Measurements from ENCODE around the gene SNORC. TPM values are rescaled to one million over a fixed set of nuclear protein-coding genes. Genes with fewer than 3 reads are reported as not detected.

SNORC gene
- total and polyA plus RNA-seq, 2 of the 4 experiments (the other 2 are of a cell fraction): under 0.01 to 0.67 TPM

Small RNAs within 50 kb of the gene (microRNA-seq; reads per million reads assigned to microRNA genes)
- not detected for gene RF00019 (ENCODE audit: insufficient read depth, insufficient read length)

Small RNAs within 50 kb of the gene (small RNA-seq; reads per million reads assigned to genes)
- gene RF00019: 0 reads per million in 5 experiments

Other genes with a start within 250 kb of the SNORC start
- gene EFHD1, start 236.7 kb upstream of the SNORC start, total RNA-seq (2012; rRNA removed): not detected in 2 replicates
- 0.27 and 0.36 TPM in 2 replicates for gene EFHD1, start 236.7 kb upstream of the SNORC start, polyA plus RNA-seq (2012; rRNA removed)
- gene GIGYF2, start 172.9 kb upstream of the SNORC start, total RNA-seq (2012; rRNA removed): 52.5 and 66.0 TPM in 2 replicates
- gene GIGYF2, start 172.9 kb upstream of the SNORC start, polyA plus RNA-seq (2012; rRNA removed): 14.7 and 18.3 TPM in 2 replicates
- not detected in 2 replicates for gene KCNJ13, start 93.7 kb upstream of the SNORC start, total RNA-seq (2012; rRNA removed)
- not detected in 2 replicates for gene KCNJ13, start 93.7 kb upstream of the SNORC start, polyA plus RNA-seq (2012; rRNA removed)
- gene NGEF, start 143.0 kb downstream of the SNORC start, total RNA-seq (2012; rRNA removed): 1.1 TPM in 2 replicates
- gene NGEF, start 143.0 kb downstream of the SNORC start, polyA plus RNA-seq (2012; rRNA removed): 0.52 and 1.7 TPM in 2 replicates
- gene NEU2, start 162.4 kb downstream of the SNORC start, total RNA-seq (2012; rRNA removed): not detected in 2 replicates
- not detected in 2 replicates for gene NEU2, start 162.4 kb downstream of the SNORC start, polyA plus RNA-seq (2012; rRNA removed)
- gene INPP5D, start 190.1 kb downstream of the SNORC start, total RNA-seq (2012; rRNA removed): under 0.01 and 0.18 TPM in 2 replicates
- gene INPP5D, start 190.1 kb downstream of the SNORC start, polyA plus RNA-seq (2012; rRNA removed): 0.09 and 0.29 TPM in 2 replicates